Erythroblast (primary cell): ENCODE results near the gene PIGT.

Source experiments
- GATA1 ChIP-seq: IDR thresholded peaks from 2 replicates; pipeline ENCODE4 v1.6.1; 2011; ENCODE audit warnings: low read depth, mild to moderate bottlenecking, control low read depth, low read length, moderate library complexity
- POLR2A ChIP-seq: IDR thresholded peaks from 2 replicates; pipeline ENCODE4 v1.6.1; 2011; ENCODE audit warnings: mild to moderate bottlenecking, low read length

GRCh38 chr20:45415822-45416637 is at the start of gene PIGT:
- peak; percentile 97 for TF ChIP-seq POLR2A
- TF ChIP-seq GATA1, result no peak
